ENCODE data around the gene BSCL2.

- TF ChIP-seq PATZ1 (CRISPR knock-in tag; IDR thresholded peaks at IDR 0.05; ENCODE audit: borderline replicate concordance) (no peak), ZC3H10 (CRISPR knock-in tag; IDR thresholded peaks at IDR 0.05) (no peak), CREB5 (CRISPR knock-in tag; IDR thresholded peaks at IDR 0.05; ENCODE audit: low read depth) (no peak), PPARA (CRISPR knock-in tag; IDR thresholded peaks at IDR 0.05; ENCODE audit: borderline replicate concordance) (no peak), RARB (CRISPR knock-in tag; IDR thresholded peaks at IDR 0.05) (no peak), ZFP3 (CRISPR knock-in tag; IDR thresholded peaks at IDR 0.05) (no peak), ESRRG (CRISPR knock-in tag; IDR thresholded peaks at IDR 0.05) (no peak)
Measured at GRCh38 chr11:62755086-62755615, 47.9 kb upstream of the BSCL2 start.
